Stimulated activated CD8-positive, alpha-beta memory T cell treated with anti-CD3 and anti-CD28 coated beads, Interleukin-15, amount 100 ng/mL, for 24 hours (primary cell): Measurements from ENCODE around the gene COPS9.

Experiments used
- DNase-seq: peaks from one replicate; pipeline ENCODE4 v3.0.0-alpha.2; 2020; ENCODE audit warnings: low read depth

COPS9 gene

DNA sequence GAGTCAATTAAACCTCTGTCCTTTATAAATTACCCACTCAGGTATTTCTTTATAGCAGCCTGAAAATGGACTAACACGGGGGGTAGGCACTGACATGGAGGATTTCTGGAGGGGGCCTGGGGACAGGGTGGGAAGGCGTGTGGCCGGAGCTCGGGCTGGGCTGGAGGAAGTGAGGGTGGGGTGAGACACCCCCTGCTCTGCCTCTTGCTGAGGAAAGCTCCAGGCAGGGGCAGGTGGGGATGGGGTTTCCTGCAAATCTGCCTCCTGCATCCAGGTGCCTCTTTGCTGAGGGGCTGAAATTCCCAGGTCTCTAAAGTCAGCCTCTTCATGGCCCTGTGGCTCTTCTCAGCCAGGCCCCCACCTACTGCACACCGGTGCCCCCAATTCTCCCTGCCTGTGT is 30.1 kb upstream of the COPS9 start:
- DNase-seq, result no peak

DNA sequence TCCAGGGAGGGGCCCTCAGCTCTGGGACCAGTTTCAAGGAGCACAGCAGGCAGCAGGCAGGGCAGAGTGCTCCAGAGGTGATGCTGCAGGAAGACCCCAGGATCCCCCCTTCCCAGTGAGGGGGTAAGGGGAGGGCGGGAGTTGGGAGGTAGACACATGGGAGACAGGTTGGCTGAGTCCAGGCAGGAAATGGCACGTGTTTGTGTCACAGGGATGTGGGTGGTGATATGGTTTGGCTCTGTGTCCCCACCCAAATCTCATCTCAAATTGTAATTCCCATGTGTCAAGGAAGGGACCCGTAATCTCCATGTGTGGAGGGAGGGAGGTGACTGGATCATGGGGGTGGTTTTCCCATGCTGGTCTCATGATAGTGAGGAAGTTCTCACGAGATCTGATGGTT is 29.6 kb upstream of the COPS9 start:
- DNase-seq, result no peak

DNA sequence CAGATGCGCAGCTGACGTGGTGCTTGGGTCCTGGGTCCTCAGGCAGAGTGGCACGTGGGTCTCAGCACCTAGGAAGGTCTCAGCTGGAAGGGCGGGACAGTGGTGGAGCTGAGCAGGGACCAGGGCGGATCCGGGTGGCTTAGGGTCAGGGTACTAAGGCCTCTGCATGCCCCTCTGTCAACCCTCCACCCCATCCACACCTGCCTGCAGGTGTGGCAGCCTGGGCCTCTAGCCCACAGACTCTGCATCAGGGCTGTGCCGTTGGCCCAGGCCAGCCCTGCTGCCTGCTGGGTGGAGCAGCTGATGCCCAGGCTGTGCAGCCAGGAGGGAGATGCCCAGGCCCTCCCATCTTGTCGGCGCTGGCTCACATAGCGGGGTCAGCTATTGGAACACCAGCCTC is 28.9 kb upstream of the COPS9 start:
- no peak for DNase-seq

DNA sequence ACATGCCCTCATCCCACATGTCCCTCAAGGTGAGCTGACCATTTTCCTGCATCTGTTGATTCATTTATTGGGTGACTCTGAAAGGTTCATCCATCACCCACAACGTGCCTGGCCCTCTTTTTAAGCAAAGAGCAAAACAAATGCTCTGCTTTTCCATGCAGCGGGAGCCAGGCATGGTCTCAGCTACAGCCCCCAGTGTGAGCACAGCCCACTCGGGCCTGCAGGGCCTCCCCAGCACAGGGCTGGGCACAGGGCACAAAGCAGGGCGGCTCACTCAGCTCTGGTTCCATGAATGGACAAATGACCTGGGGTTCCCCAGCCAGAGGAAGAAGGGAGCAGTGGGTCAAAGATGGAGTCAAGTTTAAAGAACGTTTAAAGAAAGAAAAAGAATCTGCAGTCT is 28.5 kb upstream of the COPS9 start:
- DNase-seq, result no peak

DNA sequence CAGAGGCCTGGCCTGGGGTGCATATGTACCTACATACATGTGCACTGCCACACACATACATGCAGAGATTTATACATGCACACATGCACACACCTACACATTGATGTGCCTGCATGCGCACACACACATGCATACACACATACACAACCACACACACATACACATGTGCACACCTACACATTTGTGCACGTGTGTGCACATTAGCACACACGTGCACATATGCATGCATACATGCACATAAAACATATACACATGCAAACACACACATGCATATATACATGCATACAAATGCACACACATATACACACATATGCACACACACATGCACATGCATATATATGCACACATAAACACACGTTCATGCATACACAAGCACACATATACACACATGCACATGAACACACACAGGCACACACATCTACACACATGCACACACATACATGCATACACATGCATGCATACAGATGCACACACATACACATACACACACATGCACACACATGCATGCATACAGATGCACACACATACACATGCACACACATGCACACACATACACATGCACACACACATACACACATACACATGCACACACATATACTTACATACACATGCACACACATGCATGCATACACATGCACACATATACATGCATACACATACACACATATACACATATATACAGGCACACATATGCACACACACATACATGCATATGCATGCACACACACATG is 27.9 kb upstream of the COPS9 start:
- no peak for DNase-seq

DNA sequence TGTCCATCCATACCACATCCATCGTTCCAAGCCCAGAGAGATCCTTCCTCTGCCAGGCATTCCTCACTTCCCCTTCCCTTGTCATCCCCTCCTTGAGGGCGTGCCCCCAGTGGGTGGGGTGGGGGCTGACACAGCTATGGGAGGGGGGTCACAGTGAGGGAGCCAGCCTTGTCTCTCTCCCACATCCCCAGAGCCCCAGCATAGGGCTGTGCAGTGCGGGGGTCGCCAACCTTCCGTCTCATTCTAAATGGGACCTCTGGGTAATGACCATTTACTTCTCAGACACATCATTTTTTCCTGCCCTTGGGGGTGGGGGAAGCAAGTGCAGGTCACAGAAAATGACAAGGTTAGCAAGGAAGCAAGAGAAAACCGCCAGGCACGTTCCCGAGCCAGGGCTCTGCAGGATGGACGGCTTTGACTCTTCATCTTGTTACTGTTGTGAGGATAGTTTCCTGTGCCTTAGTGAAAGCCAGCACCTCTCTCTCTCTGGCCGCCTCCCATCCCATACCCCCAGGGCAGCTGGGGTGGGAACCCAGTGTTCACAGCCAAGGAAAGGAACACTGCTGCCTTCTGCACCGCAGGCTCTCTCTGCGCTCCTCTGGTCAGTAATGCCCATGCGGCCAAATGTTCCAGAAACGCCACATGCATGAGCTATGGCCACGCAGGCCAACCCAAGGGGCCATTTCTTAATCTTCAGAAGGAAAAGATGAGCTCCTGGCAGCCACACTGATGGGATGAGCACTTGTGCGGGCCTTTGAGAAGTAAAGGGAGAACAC is 27.0 kb upstream of the COPS9 start:
- DNase-seq, result no peak

DNA sequence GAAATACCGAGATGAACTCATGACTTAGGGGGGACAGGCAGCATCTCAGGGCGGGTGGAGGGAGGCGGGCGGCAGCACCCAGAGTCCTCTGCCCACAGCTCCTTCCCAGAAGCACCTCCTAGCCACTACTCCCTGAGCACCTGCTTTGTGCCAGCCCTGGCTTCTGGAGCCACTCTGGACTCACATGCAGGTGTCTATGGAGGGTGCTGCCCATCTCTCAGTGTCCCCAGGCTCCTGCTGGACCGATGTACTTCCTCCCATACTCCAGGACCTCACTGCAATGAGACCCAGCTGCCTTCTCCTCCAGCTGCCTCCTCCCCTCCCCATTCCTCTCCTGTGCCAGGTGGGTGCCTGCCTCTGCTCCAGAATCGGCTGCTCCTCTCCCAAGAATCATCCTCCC is 26.4 kb upstream of the COPS9 start:
- no peak for DNase-seq

DNA sequence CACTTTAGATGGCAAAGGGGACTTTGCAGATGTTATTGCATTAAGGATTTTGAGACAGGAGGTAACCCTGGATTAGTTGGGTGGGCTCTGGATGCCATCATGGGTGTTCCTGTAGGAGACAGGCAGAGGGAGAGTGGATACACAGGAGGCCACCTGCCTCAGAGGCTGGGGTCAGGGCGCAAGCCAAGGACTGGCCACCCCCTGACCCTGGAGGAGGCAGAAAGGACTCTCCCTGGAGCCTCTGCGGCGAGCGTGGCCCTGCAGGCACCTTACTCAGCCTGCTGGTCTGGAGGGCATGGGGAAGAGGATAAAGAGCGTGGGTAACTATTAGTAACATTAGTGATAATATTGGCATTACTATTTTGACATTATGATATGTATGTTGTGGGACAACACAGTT is 25.9 kb upstream of the COPS9 start:
- no peak for DNase-seq

DNA sequence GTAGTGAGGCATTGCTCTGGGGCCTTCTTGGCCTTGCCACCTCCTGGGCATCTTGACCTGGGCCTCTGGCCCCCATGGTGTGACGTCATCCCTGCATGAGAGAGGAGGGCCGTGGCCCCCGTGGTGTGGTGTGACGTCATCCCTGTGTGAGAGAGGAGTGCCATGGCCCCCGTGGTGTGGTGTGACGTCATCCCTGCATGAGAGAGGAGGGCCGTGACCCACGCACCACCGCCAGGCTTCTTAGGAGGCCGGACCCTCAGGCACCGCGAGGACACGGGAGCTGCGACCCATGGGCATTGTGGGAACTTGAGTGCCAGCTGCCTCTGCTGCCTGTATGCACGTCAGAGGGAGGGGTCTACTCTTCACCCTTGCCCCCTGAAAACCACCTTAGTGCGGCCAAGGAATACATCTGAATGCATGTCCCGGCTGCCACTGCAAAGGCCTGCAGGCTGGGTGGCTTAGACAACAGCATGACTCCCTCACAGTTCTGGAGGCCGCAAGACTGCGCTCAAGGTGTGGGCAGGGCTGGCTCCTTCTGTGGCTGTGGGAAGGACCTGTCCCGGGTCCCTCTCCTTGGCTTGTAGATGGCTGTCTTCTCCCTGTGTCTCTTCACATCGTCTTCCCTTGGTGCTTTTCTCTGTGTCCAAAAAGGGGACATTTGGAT is 25.1 kb upstream of the COPS9 start:
- no peak for DNase-seq

DNA sequence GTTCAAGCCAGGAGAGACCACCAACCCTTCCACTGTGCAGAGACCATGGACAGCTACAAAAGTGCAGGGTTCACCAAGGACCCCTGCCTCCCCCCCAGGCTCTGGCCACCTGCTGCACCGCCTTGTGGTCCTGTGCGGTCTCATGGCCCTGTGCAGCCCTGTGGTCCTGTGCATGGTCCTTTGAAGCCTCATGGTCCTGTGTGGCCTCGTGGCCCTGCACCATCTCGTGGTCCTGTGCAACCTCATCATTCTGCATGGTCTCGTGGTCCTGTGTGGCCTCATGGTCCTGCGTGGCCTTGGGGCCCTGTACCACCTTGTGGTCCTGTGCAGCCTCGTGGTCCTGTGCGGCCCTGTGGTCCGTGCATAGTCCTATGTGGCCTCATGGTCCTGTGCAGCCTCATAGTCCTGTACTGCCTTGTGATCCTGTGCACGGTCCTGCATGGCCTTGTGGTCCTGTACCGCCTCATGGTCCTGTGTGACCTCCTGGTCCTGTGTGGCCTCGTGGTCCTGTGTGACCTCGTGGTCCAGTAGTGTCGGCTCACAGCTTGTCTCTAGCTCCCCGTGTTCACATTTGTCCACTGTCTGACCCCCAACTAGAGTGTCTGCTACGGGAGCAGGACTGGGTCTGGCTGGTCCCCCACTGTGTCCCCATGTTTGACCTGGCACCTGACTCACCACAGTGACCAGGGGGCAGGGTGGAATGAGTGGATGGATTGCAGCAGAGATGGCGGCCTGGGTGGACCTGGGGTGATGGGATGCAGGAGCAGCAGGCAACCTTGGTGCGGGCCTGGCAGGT is 24.4 kb upstream of the COPS9 start:
- DNase-seq, result no peak

DNA sequence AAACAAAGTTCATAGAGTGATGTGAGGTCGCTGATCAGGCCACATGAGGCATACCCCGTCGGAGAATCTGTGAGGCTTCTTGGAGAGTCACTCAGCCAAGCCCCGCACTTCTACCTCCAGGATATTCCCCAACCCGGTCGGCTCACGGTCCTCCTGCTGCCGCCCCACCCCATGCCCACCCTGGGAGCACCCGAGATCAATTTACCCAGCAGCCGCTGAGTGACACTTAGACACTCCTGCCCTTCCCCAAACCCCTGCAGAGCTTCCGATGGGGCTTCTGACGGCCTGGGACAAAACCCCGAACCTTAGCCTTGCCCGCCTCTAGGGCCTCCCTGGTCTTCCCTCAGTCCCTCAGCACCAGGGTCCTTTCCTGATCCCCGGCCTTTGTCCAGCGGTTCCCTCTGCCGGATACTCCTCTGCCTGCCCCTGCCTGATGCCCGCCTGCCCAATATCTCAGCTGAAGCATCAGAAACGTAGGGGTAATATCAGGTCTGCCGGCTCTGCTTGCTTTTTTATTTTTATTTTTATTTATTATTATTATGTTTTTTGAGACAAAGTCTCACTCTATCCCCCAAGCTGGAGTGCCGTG is 23.2 kb upstream of the COPS9 start:
- DNase-seq, result no peak

DNA sequence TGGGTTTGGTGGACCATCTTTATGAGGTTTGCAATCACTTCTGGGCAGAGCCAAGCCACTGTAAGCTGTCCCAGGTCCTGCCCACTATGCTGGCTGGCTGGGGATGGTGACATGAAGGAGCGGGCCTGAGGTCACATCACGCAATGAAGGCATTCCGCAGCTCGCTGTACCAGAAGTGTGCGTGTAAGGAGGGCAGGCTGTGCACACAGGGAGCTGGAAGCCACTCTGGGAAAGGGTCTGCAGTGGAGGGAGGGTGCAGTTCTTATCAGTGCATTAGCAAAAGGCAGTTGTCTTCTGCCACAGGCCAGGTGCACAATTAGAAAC is 21.0 kb upstream of the COPS9 start:
- no peak for DNase-seq

DNA sequence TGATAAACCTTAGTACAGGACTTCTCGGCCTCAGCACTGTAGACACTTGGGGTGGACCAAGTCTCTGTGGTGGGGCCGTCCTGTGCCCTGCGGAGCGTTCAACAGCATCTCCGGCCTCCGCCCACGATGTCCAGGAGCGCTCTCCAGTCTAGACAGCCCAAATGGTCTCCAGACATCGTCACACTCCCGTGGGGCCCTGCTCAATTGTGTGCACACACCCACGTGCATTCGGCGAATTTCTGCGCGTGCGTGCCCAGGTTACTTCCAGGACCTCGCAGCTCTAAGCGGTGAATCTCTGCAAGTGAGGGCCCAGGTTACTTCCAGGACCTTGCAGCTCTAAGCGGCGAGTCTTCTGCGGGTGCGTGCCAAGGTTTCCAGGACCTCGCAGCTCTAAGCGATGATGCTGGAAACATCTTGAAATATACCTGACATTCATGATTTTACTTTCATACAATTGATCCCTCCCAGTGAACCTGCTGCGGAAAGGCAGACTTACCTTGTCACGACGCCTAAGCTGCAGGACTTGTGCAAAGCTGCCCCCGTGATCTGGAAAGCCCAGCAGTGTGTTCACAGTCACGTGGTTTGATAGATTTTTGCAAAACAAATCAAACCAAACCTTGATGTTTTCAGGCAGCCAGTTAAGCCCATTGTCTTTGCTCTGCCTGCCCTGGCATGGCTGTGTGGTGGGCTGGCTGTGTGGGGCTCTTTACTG is 20.5 kb upstream of the COPS9 start:
- no peak for DNase-seq

DNA sequence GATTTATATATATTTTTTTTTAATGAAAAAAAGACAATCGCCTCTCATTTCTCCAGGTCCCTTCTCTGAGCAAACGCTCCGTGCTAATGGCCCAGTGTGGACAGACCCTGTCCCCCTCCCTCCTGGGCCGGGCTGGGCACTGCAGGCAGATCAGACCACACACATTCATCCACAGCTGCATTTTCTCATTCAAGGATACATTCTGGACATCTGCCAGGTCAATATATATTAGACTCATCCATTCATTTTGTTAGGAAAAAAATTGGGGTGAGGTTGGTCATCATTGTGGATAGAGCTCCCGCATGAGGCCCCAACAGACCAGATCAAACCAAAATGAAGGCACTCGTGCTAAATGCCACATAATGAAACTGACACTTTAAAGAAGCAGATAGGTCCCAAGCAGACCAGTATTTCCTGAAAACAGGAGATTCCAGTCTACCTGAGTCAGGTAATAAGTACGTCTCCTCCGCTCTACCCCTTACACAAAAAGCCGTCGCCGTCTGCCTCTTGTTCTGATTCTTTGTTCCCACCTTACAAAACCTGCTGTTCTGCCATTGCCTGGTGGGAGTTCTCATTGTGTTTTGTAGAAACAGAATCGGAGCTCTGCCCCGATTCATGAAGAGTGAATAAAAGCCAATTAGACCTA is 19.8 kb upstream of the COPS9 start:
- no peak for DNase-seq

DNA sequence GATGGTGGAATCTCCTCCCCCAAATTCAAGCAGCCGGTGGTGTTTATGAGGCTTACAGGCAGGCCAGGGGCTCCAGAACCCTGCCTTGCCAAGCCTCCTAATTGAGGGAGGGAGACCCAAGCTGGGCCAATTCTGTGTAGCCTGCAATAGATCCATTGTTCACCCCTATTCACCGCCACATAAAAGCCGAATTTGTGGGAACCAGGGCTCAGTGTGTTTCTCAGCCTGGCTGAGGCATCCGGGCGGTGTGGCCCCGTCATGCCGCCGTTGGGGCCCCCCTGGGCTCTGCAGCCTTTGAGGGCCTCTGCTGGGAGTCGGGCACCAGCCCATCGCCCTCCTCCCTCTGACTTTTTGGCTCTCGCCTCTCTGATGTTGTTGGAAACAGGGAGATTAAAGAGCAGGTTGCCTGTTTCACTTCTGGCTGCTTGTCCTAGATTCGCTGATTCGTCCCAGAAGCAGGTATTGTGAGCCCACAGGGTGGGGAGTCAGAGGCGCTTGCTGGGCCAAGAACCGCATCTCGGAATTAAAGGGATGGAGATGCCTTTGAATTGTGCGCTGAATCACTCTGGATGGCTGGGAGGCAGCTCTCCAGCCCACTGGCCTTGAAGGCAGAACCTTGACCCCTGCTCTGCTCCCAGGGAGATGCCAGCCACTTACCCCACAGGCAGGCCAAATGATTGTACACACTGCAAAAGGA is 19.1 kb upstream of the COPS9 start:
- DNase-seq, result no peak

DNA sequence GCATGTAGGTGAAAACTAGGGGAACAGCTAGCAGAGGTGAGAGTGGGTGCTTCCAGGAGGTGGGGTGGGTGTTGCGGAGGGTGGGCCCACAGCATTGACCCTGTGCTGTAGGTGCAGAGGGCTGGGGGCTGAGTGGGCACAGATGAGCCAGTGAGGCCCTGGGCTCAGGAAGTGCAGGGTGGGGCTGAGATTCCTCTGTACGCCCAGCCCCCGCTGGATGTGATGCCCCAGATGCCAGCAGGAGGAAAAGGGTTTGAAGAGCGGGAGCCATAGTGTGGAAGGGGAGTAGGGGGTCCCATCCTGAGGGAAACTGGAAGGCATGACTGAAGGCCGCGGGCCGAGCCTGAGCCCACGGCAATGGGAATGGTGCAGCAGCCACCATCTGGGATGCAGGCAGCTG is 18.5 kb upstream of the COPS9 start:
- no peak for DNase-seq

DNA sequence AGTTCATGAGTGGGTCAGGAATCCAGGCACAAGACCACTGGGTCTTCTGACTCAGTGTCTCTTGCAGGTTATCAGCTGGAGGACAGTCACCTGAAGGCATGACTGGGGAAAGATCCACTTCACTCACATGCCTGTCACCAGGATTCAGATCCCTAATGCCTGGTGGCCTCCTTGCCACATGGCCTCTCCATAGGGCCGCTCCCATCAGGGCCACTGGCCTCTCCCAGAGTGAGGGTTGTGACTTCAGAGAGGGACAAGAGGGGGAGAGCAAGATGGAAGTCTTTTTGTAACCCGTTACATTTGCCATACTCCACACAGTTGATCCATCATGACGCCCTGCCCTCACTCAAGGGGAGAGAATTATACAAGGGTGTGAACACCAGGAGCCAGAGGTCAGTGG is 17.3 kb upstream of the COPS9 start:
- DNase-seq, result no peak

DNA sequence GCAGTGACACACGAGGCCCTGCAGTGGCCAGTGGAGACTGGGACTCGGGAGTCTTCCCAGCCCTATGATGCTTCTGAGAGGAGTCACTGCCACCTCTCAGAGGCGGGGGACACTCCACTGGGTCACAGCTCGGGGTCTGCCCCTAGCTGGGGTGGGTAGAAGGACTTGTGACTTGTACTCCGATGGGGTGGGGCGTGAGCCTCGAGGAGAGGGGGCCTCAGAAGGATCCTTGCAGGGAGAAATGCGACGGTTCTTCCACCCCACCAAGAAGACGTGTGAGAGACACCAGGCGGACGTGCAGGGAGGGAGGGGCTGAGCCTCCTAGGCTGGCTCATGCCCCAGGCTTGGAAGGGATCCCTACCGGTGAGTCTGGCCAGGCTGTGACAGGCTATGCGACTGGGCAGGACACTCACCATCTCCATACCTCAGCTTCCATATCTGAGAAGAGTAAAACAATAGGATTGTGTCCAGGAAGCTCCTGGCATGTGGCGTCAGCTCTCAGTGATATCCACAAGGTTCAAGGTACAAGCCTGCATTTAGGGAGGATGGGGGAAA is 15.4 kb upstream of the COPS9 start:
- no peak for DNase-seq

DNA sequence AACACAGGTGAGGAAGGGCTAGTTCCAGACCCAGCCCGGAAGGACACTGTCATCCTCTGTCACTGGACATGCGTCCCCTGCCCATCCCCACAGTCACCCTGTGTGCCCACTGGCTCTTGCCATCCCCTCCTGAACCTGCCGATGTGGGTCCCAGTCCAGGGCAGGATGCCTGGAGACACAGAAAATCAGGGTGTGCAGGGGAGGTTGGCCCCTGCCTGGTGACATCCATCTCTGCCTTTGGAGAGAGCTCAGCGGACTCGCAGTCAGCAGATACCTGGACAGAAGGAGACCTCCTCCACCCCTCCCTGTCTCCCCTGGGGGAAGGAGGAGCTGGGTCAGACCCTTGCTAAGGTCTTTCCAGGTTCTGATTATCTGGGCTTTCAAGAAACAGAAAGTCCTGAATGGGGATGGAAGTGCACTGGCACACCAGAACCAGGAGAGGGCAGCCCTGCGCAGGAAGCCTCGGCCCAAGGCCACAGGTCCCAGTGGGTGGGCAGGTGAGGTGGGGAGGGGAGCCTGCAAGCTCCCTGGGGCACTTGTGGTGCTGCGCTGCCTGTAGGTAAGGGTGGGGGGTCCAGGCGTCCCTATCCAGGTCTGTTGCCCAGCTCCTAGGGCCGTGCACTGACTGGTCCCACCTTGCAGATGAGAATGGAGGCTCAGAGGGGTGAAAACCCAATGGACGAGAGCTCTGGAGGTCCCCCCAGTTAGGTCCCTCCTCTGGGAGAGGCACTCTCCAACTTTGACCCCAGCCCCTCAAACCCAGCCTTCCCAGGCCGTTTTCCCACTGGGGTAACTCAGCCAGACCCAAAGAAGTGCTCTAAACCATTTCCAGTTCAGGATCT is 14.1 kb upstream of the COPS9 start:
- DNase-seq, result no peak
